Nephron (organoid): Measurements from ENCODE around the gene TMEM126B.
A peak's percentile ranks its signal among the peaks of the same experiment; 100 is the strongest.

Source experiments
- H3K27ac Mint-ChIP-seq, 3 experiments: 2 replicates each; pipeline ENCODE4 v1.8.0; 2020; ENCODE audit warnings: mixed read lengths in 3 of 3, mild to moderate bottlenecking in 2 of 3, moderate library complexity in 1 of 3
- H3K27me3 Mint-ChIP-seq: 2 replicates; pipeline ENCODE4 v1.8.0; 2021; ENCODE audit warnings: low read depth, mild to moderate bottlenecking, moderate library complexity, mixed read lengths
- H3K36me3 Mint-ChIP-seq: 2 replicates; pipeline ENCODE4 v1.8.0; 2020; ENCODE audit warnings: low read depth, mixed read lengths
- H3K4me1 Mint-ChIP-seq: 2 replicates; pipeline ENCODE4 v1.8.0; 2020; ENCODE audit warnings: mixed read lengths
- H3K4me3 Mint-ChIP-seq, 3 experiments: 2 replicates each; pipeline ENCODE4 v1.8.0; 2020; ENCODE audit warnings: mild to moderate bottlenecking in 3 of 3, mixed read lengths in 3 of 3, moderate library complexity in 2 of 3
- H3K9me3 Mint-ChIP-seq: 2 replicates; pipeline ENCODE4 v1.8.0; 2020; ENCODE audit warnings: mixed read lengths
- TF ChIP-seq, protein P1 (sequence below), 3 experiments: fragments of 200-600 bp; sonication (generic); IDR thresholded peaks; one replicate each; pipeline ENCODE4 v1.5.0; 2021; ENCODE audit warnings: antibody characterized with exemption in 3 of 3; ENCODE audit not compliant: unreplicated experiment in 3 of 3

TMEM126B gene

GRCh38 chr11:85619499-85619898 lies 8.9 kb upstream of the TMEM126B start:
- Mint-ChIP-seq H3K27ac (peak overlapping the region in 1 of 3 experiments; percentile 86), H3K27me3 (no peaks in the 10 kb centered on the region), H3K4me1 (no peaks in the 10 kb centered on the region), H3K36me3 (no peaks in the 10 kb centered on the region), H3K9me3 (no peaks in the 10 kb centered on the region), H3K4me3 (no peak overlapping the region)
- TF ChIP-seq, protein P1, sequence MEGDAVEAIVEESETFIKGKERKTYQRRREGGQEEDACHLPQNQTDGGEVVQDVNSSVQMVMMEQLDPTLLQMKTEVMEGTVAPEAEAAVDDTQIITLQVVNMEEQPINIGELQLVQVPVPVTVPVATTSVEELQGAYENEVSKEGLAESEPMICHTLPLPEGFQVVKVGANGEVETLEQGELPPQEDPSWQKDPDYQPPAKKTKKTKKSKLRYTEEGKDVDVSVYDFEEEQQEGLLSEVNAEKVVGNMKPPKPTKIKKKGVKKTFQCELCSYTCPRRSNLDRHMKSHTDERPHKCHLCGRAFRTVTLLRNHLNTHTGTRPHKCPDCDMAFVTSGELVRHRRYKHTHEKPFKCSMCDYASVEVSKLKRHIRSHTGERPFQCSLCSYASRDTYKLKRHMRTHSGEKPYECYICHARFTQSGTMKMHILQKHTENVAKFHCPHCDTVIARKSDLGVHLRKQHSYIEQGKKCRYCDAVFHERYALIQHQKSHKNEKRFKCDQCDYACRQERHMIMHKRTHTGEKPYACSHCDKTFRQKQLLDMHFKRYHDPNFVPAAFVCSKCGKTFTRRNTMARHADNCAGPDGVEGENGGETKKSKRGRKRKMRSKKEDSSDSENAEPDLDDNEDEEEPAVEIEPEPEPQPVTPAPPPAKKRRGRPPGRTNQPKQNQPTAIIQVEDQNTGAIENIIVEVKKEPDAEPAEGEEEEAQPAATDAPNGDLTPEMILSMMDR (IDR thresholded peaks at IDR 0.05; ENCODE audit: unreplicated experiment in 3 of 3): no peak

GRCh38 chr11:85620256-85620655 lies 8.1 kb upstream of the TMEM126B start:
- H3K36me3 Mint-ChIP-seq: no peaks in the 10 kb centered on the region
- no peaks in the 10 kb centered on the region for H3K9me3 Mint-ChIP-seq
- TF ChIP-seq, protein P1 (IDR thresholded peaks at IDR 0.05; ENCODE audit: unreplicated experiment in 3 of 3): no peak
- H3K4me1 Mint-ChIP-seq: peaks cover 5% of the 10 kb centered on the region
- H3K4me3 Mint-ChIP-seq: no peak overlapping the region
- H3K27ac Mint-ChIP-seq: peak overlapping the region; percentile 31 to 86 (median 64)
- no peaks in the 10 kb centered on the region for H3K27me3 Mint-ChIP-seq

DNA sequence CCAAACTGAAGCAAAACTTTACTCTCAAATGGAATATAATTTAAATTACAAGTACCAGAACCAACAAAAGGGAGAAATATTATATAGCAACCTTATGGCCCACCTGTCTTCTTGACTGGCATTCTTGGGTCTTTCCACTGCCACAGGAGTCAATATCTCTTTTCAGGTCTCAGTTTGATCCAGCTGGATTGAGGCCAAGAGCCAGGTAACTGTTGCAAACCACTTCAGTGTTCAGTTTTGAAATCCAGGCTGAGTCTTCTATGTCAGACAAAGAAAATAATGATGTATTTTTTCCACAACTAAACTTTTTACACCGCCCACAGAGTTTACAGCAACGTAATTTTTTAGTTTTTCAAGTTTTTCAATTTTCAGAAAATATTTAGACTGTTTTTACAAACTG lies 1.9 kb upstream of the TMEM126B start:
- Mint-ChIP-seq H3K27me3 (no peaks in the 10 kb centered on the region), H3K36me3 (peaks cover 5% of the 10 kb centered on the region), H3K27ac (peak overlapping the region; percentile 91 to 98 (median 94)), H3K4me3 (peak overlapping the region; percentile 94 to 99 (median 96)), H3K9me3 (no peaks in the 10 kb centered on the region), H3K4me1 (peaks cover 40% of the 10 kb centered on the region)
- TF ChIP-seq, protein P1 (IDR thresholded peaks at IDR 0.05; ENCODE audit: unreplicated experiment in 3 of 3): no peak

DNA sequence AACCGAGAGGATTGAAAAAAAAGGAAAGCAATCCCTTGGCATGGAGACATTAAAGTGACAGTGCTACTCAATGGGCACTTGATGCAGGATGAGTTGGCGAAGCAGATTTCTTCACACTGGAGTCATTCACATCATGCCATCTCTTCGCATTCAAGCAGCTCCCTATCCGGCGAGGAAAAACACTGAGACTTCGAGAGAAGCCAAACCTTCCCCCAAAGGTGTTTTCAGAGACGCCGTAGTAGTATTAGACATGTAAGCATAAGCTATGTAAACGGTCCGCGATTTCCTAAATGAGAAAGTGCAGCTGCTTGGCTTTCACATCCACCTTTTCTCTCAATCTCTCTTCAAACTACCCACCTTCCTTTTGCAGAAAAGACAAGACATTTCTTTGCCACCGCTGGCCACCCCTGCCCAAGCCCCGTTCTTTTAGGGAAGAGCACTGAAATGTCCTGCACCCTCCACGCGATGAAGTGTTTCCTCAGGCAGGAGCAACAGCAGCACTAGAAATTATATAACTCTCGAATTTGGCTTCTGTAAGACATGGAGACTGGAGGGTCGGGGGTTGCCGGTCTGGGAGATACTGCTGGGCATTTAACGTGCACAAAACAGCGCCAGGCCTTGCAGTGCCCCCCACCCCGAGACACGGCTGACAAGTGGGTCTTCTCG lies 928 bp upstream of the TMEM126B start, which contains the start of gene DLG2:
Gene DLG2, minus strand, starts transcription at position 13 of the 666 bp plus-strand sequence.
- H3K27ac Mint-ChIP-seq: peak within 1 kb of the TSS; percentile 91 to 98 (median 94)
- no peaks in the 10 kb centered on the region for H3K9me3 Mint-ChIP-seq
- H3K27me3 Mint-ChIP-seq: no peaks in the 10 kb centered on the region
- peaks cover 40% of the 10 kb centered on the region for H3K4me1 Mint-ChIP-seq
- peak within 1 kb of the TSS; percentile 94 to 99 (median 96) for H3K4me3 Mint-ChIP-seq
- TF ChIP-seq, protein P1 (IDR thresholded peaks at IDR 0.05; ENCODE audit: unreplicated experiment in 3 of 3): no peak
- H3K36me3 Mint-ChIP-seq: peaks cover 12% of the 10 kb centered on the region

GRCh38 chr11:85628771-85629341 lies 463 bp downstream of the TMEM126B start:
- Mint-ChIP-seq H3K4me3 (peak overlapping the region; percentile 94 to 99 (median 96)), H3K27me3 (no peaks in the 10 kb centered on the region), H3K9me3 (no peaks in the 10 kb centered on the region), H3K36me3 (peaks cover 16% of the 10 kb centered on the region), H3K27ac (peak overlapping the region; percentile 91 to 98 (median 94)), H3K4me1 (peaks cover 40% of the 10 kb centered on the region)
- TF ChIP-seq, protein P1 (IDR thresholded peaks at IDR 0.05; ENCODE audit: unreplicated experiment in 3 of 3): no peak
